HG03108 (cell line): ENCODE results near the gene PLCH2.

ENCODE experiments used
- ATAC-seq: cut with Tn5 transposase; IDR thresholded peaks from one replicate; pipeline ENCODE4 v1.9.1; 2021; ENCODE audit warnings: moderate library complexity; ENCODE audit not compliant: unreplicated experiment

Gene PLCH2

GRCh38 chr1:2496087-2496622 is 20.1 kb downstream of the PLCH2 start:
- no peak for ATAC-seq

GRCh38 chr1:2496746-2497145 is 20.7 kb downstream of the PLCH2 start:
- no peak for ATAC-seq

- ATAC-seq: no peak
Observed at GRCh38 chr1:2497891-2498290, 21.8 kb downstream of the PLCH2 start.

DNA sequence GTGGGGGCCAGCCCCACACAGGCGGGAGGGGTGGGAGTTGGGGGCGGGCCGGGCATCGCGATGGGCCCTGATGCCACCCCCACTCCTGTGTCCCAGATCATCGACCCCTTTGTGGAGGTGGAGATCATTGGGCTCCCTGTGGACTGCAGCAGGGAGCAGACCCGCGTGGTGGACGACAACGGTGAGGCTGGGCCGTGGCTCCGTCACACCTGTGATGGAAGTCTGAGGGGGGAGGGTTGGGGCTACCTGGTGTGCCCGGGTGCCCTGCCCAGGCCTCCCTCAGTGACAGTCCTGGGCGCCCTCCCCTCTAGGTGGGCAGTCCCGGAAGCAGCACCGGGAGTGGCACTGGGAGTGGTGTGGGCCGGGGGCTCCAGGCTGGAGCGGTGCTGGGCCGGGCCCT is 22.6 kb downstream of the PLCH2 start:
- no peak for ATAC-seq

DNA sequence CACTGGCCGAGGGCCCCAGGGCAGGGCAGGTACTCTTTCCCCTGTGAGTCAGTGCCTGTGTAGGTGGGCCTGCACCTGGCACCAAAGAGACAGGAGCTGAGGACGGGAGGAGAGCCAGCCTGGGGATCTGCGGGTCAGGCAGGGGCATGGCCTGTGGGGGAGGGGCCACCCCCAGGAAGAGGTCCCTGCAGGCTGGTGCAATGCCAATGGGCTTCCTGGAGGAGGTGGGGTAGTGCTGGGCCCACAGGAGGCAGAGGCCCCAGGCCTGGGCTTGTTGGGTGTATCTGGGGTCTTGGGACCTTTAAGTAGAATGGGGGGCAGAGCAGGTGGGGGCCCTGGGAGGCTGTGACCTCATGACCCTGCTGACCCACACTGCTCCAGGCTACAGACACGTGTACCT is 23.2 kb downstream of the PLCH2 start:
- no peak for ATAC-seq

DNA sequence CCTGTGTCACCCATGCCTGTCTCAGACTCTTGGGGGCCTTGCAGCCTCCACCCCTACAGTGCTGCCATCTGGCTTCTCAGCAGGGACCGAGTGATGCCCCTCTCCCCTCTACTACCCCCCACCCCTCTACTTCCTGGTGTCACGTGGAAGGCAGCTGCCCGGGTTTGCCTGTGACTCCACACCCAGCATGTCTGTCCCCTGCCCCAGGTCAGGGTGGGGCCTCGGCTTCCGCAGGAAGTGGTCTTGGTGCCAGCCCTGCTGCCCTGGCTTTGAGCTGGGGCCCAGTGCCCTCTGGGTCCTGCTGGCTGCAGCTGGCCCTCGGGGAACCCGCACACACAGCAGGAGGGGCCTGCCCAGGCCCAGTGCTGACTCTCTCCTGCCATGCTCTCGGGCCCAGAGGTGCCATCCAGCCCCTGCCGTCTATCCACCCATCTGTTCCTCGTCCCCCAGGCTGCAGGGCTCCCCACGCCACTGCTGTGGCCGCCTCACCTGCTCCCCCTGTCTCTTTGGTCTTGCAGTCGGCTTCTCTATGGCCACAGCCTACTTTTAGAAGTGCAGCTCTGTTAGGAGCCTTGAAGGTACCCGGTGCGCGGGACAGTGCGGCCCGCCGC is 24.0 kb downstream of the PLCH2 start:
- ATAC-seq: no peak

- ATAC-seq: no peak
Observed at GRCh38 chr1:2501041-2501819, 25.1 kb downstream of the PLCH2 start.

GRCh38 chr1:2501820-2502119 is 25.7 kb downstream of the PLCH2 start:
- no peak for ATAC-seq

GRCh38 chr1:2502210-2502609 is 26.1 kb downstream of the PLCH2 start:
- ATAC-seq: no peak

DNA sequence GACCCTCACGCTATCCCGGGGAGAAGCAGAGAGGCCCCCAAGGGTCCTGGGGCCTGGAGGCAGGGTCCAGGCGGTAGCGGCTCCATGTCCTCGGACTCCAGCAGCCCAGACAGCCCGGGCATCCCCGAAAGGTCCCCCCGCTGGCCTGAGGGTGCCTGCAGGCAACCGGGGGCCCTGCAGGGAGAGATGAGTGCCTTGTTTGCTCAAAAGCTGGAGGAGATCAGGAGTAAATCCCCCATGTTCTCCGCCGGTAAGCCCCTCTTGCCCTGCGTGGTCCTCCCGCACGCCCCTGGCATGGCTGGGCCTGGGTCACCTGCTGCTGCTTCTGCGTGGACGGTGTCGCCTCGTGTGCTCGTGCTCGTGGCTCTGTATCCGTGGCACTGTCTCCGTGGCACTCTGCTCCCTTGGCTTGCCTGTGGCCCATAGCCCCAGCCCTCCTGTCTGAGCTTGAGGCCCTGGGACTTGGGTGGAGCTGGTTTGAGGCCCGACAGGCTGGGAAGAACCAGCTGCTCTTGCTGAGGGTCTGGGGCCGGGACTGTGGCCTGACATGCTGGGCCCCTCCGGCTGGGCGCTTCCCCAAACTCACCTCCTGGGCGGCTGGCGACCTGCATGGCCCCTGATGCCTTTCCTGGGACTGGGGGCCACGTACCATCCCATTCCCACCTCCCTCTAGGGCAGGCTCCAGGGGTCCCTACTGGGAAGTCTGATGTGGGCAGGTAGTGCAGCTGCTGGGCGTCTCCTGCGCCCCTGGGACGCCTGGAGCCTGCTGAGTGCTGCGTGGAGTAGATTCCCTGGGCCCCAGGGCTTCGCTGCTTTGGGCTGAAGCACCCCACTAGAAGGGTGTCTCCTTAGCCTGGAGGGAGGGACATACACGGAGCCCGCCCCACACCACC is 26.8 kb downstream of the PLCH2 start:
- ATAC-seq: no peak

- no peak for ATAC-seq
Observed at GRCh38 chr1:2503554-2504224, 27.6 kb downstream of the PLCH2 start.

- ATAC-seq: no peak
Observed at GRCh38 chr1:2504225-2504948, 28.3 kb downstream of the PLCH2 start.

GRCh38 chr1:2504949-2505272 is 28.8 kb downstream of the PLCH2 start:
- ATAC-seq: no peak

DNA sequence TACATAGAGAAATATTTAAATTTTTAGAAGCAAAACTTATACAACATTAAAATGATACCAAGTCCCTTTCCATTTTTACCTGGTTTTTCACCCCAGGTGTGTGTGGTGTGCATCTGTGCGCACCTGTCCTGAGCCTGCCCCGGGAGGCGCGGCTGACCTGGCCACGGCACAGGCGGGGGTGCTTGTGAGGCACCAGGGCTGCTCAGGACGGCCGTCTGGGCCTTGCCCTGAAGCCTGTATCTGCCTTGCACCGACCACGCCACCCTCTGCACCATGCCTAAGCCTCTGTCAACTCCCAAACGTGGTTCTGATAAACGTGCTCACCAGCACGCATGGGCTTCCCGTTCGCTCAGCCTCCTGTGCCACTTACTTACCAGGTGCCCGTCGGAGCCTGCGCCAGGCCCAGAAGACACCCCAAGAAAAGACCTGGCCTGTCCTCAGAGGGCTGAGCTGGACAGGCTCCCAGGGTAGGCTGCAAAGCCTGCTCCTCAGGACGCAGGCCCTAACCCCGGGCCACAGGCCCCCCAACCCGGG is 29.4 kb downstream of the PLCH2 start:
- ATAC-seq: no peak

DNA sequence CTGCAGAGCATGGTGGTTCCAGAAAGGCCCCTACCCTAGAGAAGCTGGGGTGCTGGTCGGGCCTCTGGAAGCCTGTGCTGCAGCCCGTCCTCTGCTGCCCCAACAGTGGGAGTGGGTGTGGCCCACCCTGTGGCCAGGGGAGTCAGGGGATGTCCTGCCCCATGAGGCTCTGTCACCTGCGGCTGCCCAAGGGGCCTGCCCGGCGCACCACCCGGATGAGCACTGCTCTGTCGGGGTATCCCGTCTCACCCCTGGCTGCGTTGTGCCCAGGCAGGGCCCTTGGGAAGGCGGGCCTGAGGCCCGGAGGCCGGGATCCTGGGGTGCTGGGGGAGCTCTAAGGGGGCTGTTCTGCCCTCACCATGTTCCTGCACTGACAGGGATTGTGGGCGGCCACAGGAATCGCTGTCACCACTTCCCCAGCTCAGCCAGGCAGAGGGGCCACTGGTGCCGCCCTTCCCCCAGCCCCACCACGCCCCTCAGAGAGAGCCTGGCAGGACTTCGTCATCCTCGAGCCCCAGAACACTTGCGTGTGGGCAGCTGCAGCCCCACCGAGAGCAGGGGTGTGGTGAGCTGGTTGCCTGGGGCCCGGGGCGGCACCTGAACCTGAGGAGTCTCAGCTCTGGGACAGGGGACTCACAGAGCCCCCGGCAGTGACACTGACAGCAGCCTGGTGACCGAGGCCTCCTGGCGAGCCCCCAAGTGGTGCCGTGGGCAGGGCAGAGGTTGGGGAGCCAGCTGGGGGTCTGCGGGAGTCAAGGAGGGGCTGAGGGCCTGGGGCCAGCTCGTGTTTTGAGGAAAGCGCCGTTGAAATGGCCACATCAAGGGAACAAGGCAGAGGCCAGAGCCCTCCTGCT is 30.1 kb downstream of the PLCH2 start:
- no peak for ATAC-seq

DNA sequence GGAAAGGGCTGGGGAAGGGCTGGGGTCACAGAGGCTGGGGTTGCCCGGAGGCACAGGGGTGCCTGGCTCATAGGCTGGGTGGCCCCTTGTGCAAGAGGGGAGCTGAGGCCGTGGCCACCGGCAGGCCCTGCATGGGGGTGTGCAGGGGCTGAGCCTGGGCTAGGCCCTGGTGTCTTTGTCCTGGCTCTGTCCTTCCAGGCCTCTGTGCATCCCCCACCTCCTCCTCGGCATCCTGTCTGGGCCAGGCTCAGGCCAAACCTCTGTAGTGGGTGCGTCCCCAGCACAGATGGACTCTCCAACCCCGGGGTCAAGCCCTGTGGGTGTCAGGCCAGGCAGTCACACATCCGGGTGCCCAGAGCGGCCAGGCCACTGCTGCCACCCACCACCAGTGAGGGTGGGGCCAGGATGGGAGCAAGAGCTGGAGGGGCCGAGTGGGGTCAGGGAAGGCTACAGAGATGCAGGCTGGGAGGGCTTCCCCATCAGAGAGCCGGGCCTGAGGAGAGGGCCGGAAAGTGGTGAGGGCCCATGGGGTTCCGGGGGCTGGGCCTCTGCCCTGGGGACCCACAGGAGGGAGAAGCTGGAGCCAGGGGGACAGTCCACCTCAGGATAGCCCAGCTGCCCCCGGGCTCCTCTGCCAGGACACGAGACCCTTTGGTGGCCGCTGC is 30.9 kb downstream of the PLCH2 start:
- ATAC-seq: no peak

- no peak for ATAC-seq
Observed at GRCh38 chr1:2507744-2508155, 31.7 kb downstream of the PLCH2 start.

GRCh38 chr1:2508180-2508579 is 32.1 kb downstream of the PLCH2 start:
- no peak for ATAC-seq

DNA sequence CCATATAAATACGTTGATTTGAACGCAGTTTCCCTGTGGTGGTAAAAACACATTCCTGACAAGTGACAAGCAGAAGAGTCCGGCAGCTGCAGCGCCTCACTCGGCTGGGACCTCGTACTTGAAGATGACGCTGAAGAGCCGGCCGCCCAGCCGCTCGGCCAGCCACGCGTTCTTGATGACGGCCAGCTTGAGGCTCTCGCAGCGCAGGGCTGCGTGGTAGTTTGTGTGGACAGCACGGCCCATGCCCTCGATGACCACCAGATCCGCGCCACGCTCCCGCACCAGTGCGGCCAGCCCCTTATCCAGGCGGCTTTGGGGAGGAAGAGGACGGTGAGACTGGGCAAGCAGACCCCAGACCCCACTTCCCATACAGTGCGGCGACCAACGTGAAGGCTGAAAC is 32.7 kb downstream of the PLCH2 start:
- ATAC-seq: no peak
